Measurements from ENCODE around the gene IZUMO4.
A peak's percentile ranks its signal among the peaks of the same experiment; 100 is the strongest.
"Not testable (repeated sequence)": the region's sequence is repeated elsewhere in the genome, so short reads cannot be mapped to it uniquely, and the experiment has no call there.

Gene IZUMO4

DNA sequence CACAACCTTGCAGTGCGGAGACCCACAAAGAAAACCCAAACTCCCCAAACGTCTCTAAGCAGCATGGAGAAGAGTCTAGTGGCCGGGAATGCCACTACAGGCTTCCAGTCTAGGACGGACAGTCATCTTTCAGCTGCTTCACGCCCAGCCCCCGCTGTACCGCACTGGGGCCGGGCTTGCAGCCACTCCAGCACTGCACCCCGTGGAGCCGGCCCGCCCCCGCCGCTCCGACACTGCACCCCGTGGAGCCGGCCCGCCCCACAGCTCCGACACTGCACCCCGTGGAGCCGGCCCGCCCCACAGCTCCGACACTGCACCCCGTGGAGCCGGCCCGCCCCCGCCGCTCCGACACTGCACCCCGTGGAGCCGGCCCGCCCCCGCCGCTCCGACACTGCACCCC lies 31.5 kb downstream of the IZUMO4 start:
- DNase-seq: peak in 2 of 3 experiments; percentile 54 to 71

DNA sequence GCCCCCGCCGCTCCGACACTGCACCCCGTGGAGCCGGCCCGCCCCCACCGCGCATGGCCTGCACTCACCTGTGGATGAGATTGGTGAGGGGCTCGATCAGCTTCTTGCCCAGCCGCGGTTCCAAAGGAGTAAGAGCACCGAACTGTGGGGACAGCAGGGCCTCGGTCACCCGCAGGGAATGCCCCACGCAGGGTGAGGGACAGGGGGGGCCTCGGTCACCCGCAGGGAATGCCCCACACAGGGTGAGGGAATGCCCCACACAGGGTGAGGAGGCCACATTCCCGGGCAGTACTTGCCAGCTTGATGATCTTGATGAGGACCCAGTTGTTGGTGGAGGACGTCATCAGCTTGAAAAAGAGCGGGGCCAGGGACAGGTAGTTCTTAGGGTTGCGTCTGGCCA lies 32.3 kb downstream of the IZUMO4 start:
- peak in 2 of 3 experiments; percentile 6 to 26 for DNase-seq

DNA sequence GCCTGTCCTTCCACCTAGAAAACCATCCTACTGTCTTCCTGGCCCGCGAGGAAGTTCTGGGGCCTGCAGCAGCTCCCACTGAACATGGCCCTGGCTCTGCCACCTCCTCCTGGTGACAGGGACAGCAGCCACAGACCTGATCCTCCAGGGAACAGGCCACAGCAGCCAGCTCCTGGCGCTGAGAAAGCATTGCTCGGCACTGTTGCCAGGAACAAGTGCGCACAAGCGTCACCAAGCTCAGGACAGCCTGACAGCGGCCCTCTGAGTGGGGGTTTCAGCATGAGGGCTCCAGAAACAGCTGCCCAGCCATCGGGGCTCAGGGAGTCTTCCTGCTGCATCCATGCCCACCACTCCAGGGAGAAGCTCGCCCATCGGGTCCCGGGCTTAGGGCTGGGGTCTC lies 32.8 kb downstream of the IZUMO4 start:
- no peak for DNase-seq

DNA sequence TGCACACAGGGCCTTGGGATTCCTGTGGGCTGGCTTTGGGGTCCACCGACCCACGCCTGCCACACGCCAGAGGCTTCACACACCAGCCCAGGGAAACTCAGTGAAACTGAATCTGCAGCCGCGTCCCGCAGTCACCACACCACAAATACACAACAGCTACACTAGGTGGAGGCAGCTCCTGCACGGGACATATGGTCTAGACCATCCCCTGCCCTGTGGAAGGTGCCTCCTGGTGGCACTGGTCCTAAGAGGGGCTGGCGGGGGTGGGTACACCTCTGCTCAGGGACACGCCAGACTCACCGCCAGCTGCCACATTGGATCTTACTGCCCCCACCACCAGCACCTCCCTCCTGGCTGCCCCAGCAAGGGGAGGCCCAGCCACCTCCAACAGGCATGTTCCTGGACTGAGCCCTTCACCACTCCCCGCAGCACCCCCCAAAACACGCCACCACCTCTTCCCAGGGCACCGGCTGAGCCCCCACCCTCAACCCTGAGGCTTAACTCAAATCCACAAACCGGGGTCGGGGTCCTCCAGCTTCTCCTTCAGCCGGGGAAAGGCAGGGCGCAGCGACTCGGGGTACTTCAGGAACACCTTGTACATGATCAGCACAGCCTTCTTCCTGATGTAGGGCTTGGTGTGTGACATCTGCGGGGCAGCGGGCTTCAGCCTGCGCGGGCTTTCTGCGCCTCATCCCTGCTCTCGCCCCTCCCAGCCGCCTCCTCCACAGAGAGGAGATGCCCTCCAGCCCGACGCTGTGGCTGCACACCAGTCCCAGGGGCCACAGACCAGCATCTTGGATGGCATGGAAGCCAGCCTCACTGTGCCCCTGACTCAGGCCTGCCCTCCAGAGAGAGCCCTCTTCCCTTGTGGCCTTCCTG lies 33.4 kb downstream of the IZUMO4 start:
- DNase-seq: no peak

DNA sequence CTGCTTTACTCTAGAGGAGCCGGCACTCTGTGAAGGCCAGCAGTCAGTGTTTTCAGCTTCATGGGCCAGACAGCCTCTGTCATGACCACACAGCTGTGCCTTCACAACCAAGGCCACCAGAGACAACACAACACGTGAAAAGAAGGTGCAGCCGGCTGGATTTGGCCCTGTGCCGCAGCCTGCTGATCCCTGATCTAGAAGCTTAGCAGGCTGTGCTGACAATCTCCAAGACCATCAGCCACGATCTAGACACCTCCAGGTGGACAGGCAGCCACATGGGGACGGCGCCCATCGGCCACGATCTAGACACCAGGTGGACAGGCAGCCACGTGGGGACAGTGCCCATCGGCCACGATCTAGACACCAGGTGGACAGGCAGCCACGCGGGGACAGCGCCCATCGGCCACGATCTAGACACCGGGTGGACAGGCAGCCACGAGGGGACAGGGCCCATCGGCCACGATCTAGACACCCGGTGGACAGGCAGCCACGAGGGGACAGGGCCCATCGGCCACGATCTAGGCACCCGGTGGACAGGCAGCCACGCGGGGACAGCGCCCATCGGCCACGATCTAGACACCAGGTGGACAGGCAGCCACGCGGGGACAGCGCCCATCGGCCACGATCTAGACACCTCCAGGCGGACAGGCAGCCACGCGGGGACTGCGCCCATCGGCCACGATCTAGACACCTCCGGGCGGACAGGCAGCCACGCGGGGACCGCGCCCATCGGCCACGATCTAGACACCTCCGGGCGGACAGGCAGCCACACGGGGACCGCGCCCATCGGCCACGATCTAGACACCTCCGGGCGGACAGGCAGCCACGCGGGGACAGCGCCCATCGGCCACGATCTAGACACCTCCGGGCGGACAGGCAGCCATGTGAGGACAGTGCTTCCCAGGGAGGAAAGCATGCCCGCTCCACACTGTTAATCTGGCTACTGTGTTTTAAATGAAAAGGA lies 34.6 kb downstream of the IZUMO4 start:
- DNase-seq: not testable (repeated sequence)

DNA sequence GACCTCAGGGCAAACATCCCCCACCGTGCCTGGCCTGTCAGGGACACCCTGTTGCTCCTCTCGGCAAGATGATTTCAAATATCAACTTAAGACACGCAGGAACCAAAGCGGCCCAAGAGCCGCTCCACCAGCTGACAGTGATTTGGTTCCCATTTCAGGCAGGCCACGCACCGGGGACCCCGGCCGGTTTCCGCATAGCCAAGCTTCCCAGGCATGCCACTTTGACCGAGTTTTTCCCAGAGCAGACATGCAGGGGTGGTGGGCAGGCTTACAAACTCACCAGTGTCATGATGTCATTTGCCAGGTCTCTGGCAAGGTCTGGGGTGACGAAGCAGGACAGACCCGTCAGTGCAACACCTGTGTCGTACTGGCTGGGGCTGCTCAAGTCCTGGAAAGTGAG lies 35.5 kb downstream of the IZUMO4 start:
- no peak for DNase-seq

DNA sequence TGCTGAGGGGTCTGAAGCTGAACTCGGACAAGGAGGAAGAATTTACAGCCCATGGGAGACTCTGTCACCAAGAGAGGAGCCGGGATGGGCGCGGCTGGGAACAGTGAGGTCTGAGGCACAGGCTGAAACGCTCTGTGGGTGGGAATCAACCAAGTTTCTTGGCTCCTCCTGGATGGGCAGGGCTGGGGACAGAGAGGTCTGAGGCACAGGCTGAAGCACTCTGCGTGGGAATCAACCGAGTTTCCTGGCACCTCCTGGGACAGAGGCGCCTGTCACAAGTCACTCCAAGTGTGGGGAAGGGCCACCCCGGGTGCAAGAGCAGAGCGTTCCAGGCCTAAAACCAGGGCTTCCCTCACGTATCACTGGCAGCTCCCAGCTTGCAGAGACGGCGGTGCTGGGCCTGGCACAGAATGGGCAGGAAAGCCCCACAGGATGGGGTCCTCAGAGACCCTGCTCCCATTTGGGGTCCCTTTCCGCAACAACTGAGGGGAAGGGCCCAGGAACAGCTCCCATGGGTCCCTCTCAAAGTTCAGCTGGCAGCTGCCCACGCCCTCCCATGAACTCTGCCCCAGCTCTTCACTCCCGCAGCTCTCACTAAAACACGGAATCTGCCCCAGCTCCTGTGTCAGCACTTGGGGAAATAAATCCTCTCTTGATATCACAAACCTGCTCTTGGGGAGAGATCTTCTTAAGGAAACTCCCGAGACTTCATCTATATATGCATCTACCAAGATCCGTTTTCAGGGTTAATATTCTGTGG lies 36.2 kb downstream of the IZUMO4 start:
- DNase-seq: no peak

DNA sequence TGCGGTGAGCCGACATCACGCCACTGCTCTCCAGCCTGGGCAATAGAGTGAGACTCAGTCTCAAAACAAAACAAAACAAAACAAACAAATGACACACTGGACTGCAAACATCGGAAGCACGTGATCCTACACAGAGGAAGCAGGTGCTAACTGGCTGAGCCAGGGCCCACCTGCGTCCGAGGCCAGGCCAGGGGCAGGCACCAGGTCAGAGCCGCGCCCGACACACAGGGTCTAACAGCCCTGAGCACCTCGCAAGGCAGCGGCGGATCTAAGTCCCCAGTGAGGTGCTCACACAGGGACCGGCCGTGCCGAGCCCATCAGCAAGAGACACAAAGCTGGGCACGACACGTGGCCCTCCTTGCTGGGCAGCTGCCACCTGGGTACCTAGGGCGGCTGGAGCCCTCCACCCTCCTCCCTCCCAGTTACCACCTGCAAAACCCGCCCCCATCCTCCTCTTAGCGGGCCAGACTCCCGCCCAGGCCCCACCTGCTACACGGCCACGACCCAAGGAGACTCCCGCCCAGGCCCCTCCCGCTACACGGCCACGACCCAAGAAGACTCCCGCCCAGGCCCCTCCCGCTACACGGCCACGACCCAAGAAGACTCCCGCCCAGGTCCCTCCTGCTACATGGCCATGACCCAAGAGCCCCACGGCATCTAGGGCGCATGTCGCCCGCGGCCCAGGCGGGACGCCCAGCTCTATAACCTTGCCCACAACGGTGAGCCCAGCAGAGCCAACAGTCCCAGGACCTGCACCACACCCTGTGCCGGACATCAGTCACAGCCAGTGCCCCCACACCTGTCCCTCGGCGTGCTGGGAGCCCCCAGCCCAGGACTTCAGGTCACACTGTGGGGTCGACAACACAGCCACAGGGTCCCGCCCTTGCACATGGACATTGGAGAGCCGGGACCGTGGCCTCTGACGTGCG lies 39.0 kb downstream of the IZUMO4 start:
- peak in 2 of 3 experiments; percentile 14 to 27 for DNase-seq

DNA sequence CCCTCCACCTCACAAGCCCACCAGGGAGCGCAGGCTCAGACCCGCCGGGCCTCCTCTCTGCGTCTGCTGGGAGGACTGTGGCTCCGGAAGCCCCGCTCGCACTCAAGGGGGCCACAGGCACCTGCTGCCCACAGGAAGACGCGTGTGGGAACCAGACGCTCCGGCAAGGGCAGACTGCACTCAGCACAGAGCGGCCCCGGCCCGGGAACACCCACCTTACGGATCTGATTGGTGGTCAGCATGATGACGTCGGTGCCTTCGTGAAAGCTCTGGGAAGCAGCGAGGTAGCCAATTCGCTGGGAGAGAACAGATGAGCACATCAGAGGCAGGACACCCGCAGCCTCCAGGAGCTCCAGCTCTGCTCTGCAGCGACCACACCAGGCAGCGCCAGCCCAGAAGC lies 40.1 kb downstream of the IZUMO4 start:
- DNase-seq: no peak

DNA sequence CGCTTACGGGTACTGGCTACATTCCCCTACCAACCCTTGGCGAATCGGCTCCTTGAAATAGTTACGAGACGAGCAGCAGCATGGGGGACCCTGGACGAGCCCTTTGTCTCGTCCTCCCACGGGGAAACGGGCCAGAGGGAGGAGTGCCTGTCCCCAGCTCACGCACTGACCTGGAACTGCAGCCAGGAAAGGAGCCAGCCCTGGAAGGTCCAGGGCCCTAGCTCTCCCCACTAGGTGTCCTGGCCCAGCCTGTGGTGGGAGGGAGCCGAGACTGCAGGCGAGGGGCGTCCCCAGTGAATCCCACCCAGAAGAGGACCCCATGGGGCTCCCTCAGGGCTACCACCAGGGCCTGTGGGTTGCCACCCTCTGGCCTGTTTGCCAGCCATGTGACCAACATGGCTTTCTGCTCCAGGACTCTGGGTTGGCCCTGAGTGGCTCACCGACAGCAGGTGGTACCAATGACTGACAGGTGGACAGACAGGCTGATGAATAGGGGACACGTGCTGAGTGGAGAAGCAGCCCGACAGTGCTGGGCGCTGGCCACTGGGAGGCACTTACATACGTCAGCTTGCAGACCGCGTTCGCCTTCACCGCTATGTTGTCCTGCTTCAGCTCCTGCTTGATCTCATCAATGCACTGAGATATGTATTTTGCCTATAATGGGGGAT lies 41.5 kb downstream of the IZUMO4 start:
- DNase-seq: no peak

DNA sequence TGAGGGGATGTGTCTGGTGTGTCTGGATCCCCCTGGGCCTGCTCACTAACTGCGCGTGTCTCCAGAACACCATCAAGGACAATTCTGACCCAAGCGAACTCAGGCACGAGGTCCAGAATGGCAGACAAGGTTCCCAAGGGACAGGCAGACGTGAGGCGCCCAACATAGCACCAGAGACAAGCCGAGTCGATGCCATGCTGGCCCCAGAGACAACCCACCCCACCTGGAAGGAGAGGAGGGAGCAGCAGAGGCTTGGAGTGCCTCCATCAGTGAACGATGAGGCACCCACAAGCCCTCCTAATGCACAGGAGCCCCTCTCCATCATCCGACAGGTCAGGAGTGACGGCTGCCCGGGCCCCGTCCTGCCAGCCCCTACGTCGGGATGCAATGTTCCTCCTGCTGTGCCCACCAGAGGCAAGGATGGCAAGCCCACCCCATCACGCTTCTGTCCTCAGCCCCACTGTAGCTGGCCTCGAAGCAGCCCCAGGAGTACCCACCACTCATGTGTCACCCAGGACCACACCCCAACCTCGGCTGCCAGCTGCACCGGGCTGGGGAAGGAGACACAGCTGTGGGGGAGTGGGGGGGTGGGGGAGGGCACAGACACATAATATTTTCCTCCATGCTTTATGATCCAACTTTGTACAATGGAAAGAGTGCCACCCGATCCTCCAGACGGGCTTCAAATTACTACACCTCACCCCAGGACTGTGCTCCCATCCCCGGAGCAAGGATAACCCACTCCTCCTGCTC lies 42.8 kb downstream of the IZUMO4 start:
- no peak for DNase-seq

DNA sequence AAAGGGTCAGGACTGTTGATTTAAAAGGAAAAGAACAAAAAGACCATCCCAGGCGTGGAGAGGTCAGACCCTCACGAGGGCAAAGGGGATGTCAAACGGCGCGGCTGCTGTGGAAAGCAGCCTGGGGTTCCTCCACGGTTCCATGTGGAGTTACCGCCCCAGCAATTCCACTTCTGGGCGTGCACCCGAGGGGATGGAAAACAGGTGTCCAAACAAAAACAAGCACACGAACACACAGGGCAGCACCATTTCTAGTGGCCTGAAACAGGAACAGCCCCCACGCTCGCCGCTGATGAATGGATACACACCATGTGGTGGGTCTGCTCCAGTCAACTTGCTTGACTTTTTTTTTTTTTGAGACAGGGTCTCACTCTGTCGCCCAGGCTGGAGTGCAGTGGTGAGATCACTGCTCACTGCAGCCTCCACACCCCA lies 43.4 kb downstream of the IZUMO4 start:
- no peak for DNase-seq

DNA sequence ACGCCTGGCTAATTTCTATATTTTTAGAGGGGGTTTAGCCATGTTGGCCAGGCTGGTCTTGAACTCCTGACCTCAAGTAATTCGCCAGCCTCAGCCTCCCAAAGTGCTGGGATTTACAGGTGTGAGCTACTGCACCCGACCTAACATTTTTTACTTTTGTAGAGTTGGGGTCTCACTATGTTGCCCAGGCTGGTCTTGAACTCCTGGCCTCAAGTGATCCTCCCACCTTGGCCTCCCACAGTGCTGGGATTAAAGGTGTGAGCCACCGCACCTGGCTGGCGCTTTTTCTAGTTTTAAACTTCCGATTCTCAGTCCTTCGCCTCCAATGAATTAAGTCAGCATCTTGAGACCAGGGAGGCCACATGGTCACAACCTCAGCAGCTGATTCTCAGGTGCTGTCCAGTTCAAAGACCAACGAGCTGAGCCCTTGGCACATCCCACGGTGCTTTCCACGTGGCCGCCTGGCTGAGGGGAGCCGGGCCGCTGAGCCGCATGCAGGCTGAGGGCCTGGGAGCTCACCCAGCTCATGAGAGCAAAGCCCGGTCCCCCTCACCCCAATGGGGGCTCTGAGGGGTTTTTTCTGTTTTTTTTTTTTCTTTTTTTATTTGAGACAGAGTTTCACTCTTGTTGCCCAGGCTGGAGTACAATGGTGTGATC lies 45.6 kb downstream of the IZUMO4 start:
- DNase-seq: no peak

DNA sequence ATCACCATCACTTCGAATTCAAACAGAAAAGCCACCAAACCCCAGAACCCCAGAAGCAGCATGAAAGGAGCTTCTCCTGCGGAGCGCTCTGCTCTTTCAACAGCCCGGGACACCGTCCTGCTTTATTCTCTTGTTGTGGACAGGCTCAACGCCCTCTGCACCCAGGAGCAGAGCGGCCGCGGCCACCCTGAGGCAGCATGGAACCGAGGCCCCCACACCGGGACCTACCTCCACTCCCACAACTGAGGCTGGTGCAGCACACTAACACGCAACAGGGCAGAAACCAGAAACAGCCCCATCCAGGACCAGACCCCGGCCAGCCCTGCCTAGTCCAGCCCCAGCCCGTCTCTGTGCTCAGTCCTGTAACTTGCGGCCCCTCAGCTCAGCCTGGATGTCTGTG lies 47.5 kb downstream of the IZUMO4 start:
- no peak for DNase-seq

DNA sequence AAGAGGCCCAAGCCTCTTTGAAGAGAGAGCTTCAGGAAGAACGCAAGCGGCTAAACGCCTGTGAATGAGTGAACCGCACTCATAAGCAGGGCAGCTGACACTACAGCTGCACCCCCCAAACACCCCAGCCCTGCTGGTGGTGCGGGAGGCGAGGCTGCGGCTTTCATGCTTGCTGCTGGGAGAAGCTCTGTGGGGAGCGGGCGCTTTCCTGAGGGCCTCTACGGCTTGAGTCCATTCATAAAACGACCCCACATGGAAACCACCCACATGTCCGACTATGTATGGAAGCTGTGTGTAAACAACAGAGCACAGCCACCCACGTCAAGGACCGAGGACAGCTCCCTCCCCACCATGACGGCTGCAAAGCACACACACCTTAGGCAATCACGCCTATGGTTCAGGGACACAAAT lies 49.1 kb downstream of the IZUMO4 start:
- no peak for DNase-seq

DNA sequence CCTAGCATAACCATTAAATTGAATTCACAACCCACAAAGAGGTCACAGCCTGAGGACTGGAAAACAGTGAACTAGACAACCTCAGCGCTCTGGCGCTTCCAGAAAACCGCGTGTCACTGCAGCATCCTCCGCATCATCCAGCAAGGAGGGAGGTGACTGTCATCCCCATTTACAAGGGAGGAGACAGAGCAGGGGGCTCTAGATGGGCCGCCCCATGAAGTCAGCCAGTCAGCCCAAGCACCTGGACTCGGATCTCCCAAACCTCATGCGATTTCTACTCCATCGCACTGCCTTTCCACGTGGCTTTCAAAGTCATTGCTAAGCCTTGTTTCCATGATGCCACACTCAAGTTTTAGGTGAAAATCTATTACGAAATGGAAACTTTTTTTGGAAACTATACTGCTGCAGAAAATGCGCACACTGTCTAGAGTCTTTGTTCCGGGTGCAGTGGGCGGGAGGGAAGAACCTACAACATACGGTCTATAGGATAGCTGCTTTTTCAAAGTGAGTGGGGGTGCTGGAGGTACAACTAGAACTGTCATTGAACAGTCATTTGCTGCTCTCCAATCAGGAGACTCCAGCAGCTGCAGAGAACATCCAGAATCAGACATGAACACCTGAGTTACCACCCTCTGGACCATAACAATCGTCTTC lies 51.9 kb downstream of the IZUMO4 start:
- DNase-seq: no peak
